Duodenal mucosa (tissue), 2 donors: ENCODE results near the gene EDIL3.

Experiments
- H3K27ac ChIP-seq: one replicate; pipeline ENCODE4 v1.7.0; 2013; ENCODE audit warnings: low read depth, low read length
- H3K27me3 ChIP-seq, 2 donors: one replicate each; pipeline ENCODE4 v1.7.0; 2013; ENCODE audit warnings: low read length in 2 of 2, control low read depth in 1 of 2; ENCODE audit not compliant: insufficient read depth in 2 of 2, control insufficient read depth in 1 of 2
- H3K36me3 ChIP-seq, 2 donors: one replicate each; pipeline ENCODE4 v1.7.0; 2013; ENCODE audit warnings: low read length in 2 of 2, control low read depth in 1 of 2; ENCODE audit not compliant: insufficient read depth in 2 of 2, control insufficient read depth in 1 of 2
- H3K4me1 ChIP-seq, 2 donors: one replicate each; pipeline ENCODE4 v1.7.0; 2013; ENCODE audit warnings: low read length in 2 of 2, control low read depth in 1 of 2; ENCODE audit not compliant: insufficient read depth in 2 of 2, control insufficient read depth in 1 of 2
- H3K4me3 ChIP-seq, 2 donors: one replicate each; pipeline ENCODE4 v1.7.0; 2013; ENCODE audit warnings: low read length in 2 of 2, low read depth in 1 of 2
- H3K9ac ChIP-seq, 2 donors: one replicate each; pipeline ENCODE4 v1.7.0; 2013; ENCODE audit warnings: low read length in 2 of 2, low read depth in 1 of 2
- H3K9me3 ChIP-seq, 2 donors: one replicate each; pipeline ENCODE4 v1.7.0; 2013; ENCODE audit warnings: low read length in 2 of 2, control low read depth in 1 of 2; ENCODE audit not compliant: control insufficient read depth in 1 of 2

EDIL3 gene

DNA sequence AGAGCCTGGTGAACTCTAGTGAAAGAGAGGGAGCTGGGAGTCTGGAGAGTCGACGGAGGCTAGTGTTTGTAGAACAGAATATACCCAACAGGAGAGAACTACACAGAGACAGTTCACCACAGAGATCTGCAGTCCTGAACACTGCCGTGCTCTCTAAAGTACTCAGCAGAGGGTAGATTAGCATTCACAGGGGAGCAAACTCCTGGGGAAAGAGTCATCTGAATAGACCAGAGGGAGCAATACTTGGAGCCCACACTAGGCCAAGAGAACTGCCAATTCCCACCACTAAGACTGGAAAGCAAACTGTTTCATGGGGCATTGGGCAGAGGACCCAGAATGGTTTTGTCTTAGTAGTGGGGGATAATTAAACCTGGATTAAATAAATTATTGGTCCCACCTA, 235.6 kb downstream of the EDIL3 start:
- H3K4me3 ChIP-seq = no peak overlapping the region
- no peaks in the 10 kb centered on the region for H3K27me3 ChIP-seq
- H3K36me3 ChIP-seq = no peaks in the 10 kb centered on the region
- no peak overlapping the region for H3K27ac ChIP-seq
- H3K9me3 ChIP-seq = no peaks in the 10 kb centered on the region
- H3K4me1 ChIP-seq = no peaks in the 10 kb centered on the region
- no peak overlapping the region for H3K9ac ChIP-seq

GRCh38 chr5:84148651-84149050, 236.0 kb downstream of the EDIL3 start:
- H3K27ac ChIP-seq = no peak overlapping the region
- H3K4me3 ChIP-seq = no peak overlapping the region
- H3K36me3 ChIP-seq = no peaks in the 10 kb centered on the region
- H3K27me3 ChIP-seq = no peaks in the 10 kb centered on the region
- H3K4me1 ChIP-seq = no peaks in the 10 kb centered on the region
- H3K9ac ChIP-seq = no peak overlapping the region
- H3K9me3 ChIP-seq = no peaks in the 10 kb centered on the region

DNA sequence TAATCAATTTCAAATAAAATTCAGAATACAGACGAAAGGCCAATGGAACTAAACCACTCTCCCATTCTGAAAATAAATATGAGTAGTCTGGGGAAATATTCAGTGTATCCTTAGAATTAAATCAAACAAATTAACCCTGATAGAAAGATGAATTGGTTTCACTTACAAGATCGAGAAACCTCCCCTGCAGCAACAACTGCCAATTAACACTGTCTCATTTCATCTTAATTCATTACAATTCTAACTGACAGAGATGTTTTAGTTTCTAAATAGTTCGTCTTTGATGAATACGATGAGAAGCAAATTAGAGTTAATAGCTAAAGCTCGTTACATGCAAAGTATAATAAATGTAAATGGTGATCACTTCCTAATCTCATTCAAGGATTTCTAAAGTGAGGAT, 247.1 kb downstream of the EDIL3 start:
- no peaks in the 10 kb centered on the region for H3K27me3 ChIP-seq
- H3K4me1 ChIP-seq = no peaks in the 10 kb centered on the region
- H3K9me3 ChIP-seq = no peaks in the 10 kb centered on the region
- no peak overlapping the region for H3K9ac ChIP-seq
- H3K27ac ChIP-seq = no peak overlapping the region
- no peak overlapping the region for H3K4me3 ChIP-seq
- H3K36me3 ChIP-seq = no peaks in the 10 kb centered on the region

DNA sequence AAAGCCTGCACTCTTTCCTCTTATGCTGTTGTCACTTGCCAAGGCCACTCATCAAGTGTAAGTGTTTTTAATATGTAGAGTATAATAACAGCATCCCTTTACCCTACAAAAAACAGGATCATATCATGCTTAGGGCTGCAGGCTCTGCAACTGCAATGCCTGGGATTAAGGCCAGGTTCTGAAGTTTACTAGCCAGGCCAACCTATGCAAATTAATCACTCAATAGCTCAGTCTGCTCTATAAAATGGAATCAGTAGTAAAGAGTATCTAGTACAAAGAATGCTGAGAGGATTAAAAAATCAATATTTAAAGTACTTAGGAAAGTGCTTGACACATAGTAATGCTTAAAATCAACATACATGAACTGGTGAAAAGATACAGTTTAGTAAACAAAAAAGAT, 253.3 kb downstream of the EDIL3 start:
- Histone ChIP-seq H3K27me3 (no peaks in the 10 kb centered on the region), H3K36me3 (no peaks in the 10 kb centered on the region), H3K4me3 (no peak overlapping the region), H3K4me1 (no peaks in the 10 kb centered on the region), H3K27ac (no peak overlapping the region), H3K9me3 (no peaks in the 10 kb centered on the region), H3K9ac (no peak overlapping the region)

- Histone ChIP-seq H3K9ac (no peak overlapping the region), H3K27me3 (no peaks in the 10 kb centered on the region), H3K36me3 (no peaks in the 10 kb centered on the region), H3K4me3 (no peak overlapping the region), H3K9me3 (no peaks in the 10 kb centered on the region), H3K27ac (no peak overlapping the region), H3K4me1 (no peaks in the 10 kb centered on the region)
These were observed 254.6 kb downstream of the EDIL3 start for GRCh38 chr5:84130006-84130580.

GRCh38 chr5:84125216-84125615, 259.5 kb downstream of the EDIL3 start:
- no peaks in the 10 kb centered on the region for H3K4me1 ChIP-seq
- H3K9ac ChIP-seq = no peak overlapping the region
- H3K27me3 ChIP-seq = no peaks in the 10 kb centered on the region
- H3K4me3 ChIP-seq = no peak overlapping the region
- no peaks in the 10 kb centered on the region for H3K36me3 ChIP-seq
- no peaks in the 10 kb centered on the region for H3K9me3 ChIP-seq
- H3K27ac ChIP-seq = no peak overlapping the region

DNA sequence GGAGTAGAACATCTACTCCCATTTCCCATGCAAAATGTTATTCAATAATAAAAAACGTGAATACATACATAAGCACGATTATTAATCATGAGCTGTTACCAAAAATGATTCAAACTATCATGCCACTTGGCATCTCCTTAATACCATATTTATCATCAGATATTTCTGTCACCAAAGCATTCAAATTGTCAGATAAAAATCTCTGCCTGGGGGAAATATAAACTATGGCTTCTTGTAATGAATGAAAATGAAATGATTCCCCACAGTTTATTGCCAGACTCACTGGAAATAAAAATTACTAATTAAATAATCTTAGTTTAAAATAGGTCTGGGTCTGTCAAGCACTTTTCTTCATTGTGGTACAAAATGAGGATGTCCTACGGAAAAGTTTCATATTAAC, 265.4 kb downstream of the EDIL3 start:
- Histone ChIP-seq H3K4me3 (no peak overlapping the region), H3K27me3 (no peaks in the 10 kb centered on the region)

GRCh38 chr5:84118551-84118950, 266.1 kb downstream of the EDIL3 start:
- no peak overlapping the region for H3K27ac ChIP-seq
- no peaks in the 10 kb centered on the region for H3K9me3 ChIP-seq
- H3K27me3 ChIP-seq = no peaks in the 10 kb centered on the region
- no peak overlapping the region for H3K9ac ChIP-seq
- H3K36me3 ChIP-seq = no peaks in the 10 kb centered on the region
- no peak overlapping the region for H3K4me3 ChIP-seq
- H3K4me1 ChIP-seq = no peaks in the 10 kb centered on the region

More for the DNA sequence above, 265.4 kb downstream of the EDIL3 start:
- H3K4me1 ChIP-seq = no peaks in the 10 kb centered on the region
- no peaks in the 10 kb centered on the region for H3K36me3 ChIP-seq
- H3K9me3 ChIP-seq = no peaks in the 10 kb centered on the region
- no peak overlapping the region for H3K27ac ChIP-seq
- H3K9ac ChIP-seq = no peak overlapping the region

GRCh38 chr5:84115727-84116126, 269.0 kb downstream of the EDIL3 start:
- no peaks in the 10 kb centered on the region for H3K27me3 ChIP-seq
- H3K4me1 ChIP-seq = no peaks in the 10 kb centered on the region
- no peaks in the 10 kb centered on the region for H3K36me3 ChIP-seq
- no peak overlapping the region for H3K4me3 ChIP-seq
- no peaks in the 10 kb centered on the region for H3K9me3 ChIP-seq
- H3K27ac ChIP-seq = no peak overlapping the region
- H3K9ac ChIP-seq = no peak overlapping the region

DNA sequence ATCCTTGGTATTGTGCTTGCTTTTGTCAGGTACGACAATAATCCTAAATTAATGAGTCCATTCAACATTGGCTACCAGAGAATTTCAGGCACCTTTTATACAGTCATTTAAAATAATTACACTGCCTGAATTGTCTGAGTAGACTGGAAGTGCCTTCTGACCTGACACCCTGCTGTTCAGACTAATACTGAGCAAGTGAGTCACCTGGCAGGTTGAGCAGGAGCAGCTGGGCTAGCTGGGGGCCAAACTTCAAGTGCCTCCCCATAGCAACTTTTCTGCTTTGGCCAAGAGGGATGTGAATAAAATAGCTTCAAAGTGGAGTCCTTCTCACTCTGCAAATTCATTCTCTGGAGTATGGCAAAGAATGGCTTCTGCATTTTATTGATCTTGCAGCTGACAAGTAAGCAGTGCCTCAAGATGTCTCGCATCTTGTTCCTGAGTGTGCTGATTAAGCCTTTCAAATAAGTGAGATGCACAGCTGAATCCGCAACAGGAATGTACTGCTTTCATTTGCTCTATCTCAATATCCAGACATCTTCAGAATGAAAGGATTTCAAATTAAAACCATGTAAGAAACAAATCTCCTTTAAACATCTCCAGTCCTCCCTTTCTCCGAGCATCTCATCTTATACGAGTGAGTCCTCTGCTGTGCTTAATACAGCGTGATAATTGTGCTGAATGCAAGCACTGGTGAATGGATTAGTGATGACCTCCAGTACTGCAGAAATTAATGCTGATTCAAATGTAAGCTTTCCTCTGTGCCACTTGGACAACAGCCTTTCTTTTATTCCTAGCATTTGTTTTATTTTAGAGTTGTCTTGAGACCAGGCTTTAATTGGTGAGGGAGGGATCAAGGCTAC, 271.2 kb downstream of the EDIL3 start:
- no peak overlapping the region for H3K4me3 ChIP-seq
- no peaks in the 10 kb centered on the region for H3K9me3 ChIP-seq

More for the DNA sequence above, 271.2 kb downstream of the EDIL3 start:
- H3K27ac ChIP-seq = no peak overlapping the region
- no peaks in the 10 kb centered on the region for H3K27me3 ChIP-seq
- H3K9ac ChIP-seq = no peak overlapping the region
- H3K4me1 ChIP-seq = no peaks in the 10 kb centered on the region
- no peaks in the 10 kb centered on the region for H3K36me3 ChIP-seq
